ENCODE results near the gene GALNT18.
"Not testable (repeated sequence)": the region's sequence is repeated elsewhere in the genome, so short reads cannot be mapped to it uniquely, and the experiment has no call there.

GALNT18 gene

GRCh38 chr11:11356842-11357241, 265.0 kb downstream of the GALNT18 start:
- no peak for DNase-seq

GRCh38 chr11:11352878-11353277, 268.9 kb downstream of the GALNT18 start, which contains the start of gene CSNK2A3:
Gene CSNK2A3, minus strand, starts transcription at chr11:11353250. Its CDS starts 131 bp downstream, at chr11:11353119.
- DNase-seq = not testable (repeated sequence)

- not testable (repeated sequence) for DNase-seq
These were observed 270.0 kb downstream of the GALNT18 start for GRCh38 chr11:11351851-11352250.

- DNase-seq = no peak
These were observed 270.7 kb downstream of the GALNT18 start for GRCh38 chr11:11351042-11351586.

GRCh38 chr11:11349870-11350337, 271.9 kb downstream of the GALNT18 start:
- no peak for DNase-seq

- DNase-seq = no peak
These were observed 272.5 kb downstream of the GALNT18 start for GRCh38 chr11:11349106-11349825.

GRCh38 chr11:11348303-11348702, 273.5 kb downstream of the GALNT18 start:
- no peak for DNase-seq

- DNase-seq = peak in 1 of 51 donors; percentile 4
These were observed 274.2 kb downstream of the GALNT18 start for GRCh38 chr11:11347592-11347991.

- DNase-seq = no peak
These were observed 275.5 kb downstream of the GALNT18 start for GRCh38 chr11:11346303-11346702.

GRCh38 chr11:11345099-11345498, 276.7 kb downstream of the GALNT18 start:
- peak in 9 of 51 donors; percentile 3 to 32 (median 8) for DNase-seq

GRCh38 chr11:11344045-11344444, 277.8 kb downstream of the GALNT18 start:
- no peak for DNase-seq

GRCh38 chr11:11338304-11338703, 283.5 kb downstream of the GALNT18 start:
- no peak for DNase-seq

GRCh38 chr11:11336664-11337063, 285.1 kb downstream of the GALNT18 start:
- DNase-seq = no peak

- DNase-seq = no peak
These were observed 286.8 kb downstream of the GALNT18 start for GRCh38 chr11:11335043-11335442.

GRCh38 chr11:11334607-11335006, 287.2 kb downstream of the GALNT18 start:
- DNase-seq = no peak

- DNase-seq = no peak
These were observed 289.6 kb downstream of the GALNT18 start for GRCh38 chr11:11332141-11332710.

- DNase-seq = no peak
These were observed 292.6 kb downstream of the GALNT18 start for GRCh38 chr11:11329062-11329806.

- DNase-seq = no peak
These were observed 297.7 kb downstream of the GALNT18 start for GRCh38 chr11:11324090-11324489.

- no peak for DNase-seq
These were observed 299.7 kb downstream of the GALNT18 start for GRCh38 chr11:11322101-11322500.

GRCh38 chr11:11320825-11321224, 301.0 kb downstream of the GALNT18 start:
- no peak for DNase-seq

- no peak for DNase-seq
These were observed 302.8 kb downstream of the GALNT18 start for GRCh38 chr11:11318961-11319360.

GRCh38 chr11:11318461-11318860, 303.3 kb downstream of the GALNT18 start:
- DNase-seq = no peak
